HCT116 (cell line): ENCODE data around the gene ILF2.

Experiments
- CEBPB ChIP-seq: IDR thresholded peaks from 2 replicates; pipeline ENCODE4 v1.6.1; 2012; ENCODE audit warnings: low read depth
- EGR1 ChIP-seq: IDR thresholded peaks from 2 replicates; pipeline ENCODE4 v1.6.1; 2012; ENCODE audit warnings: low read depth
- ELF1 ChIP-seq: IDR thresholded peaks from 2 replicates; pipeline ENCODE4 v1.6.1; 2012; ENCODE audit warnings: low read depth, borderline replicate concordance
- EZH2phosphoT487 ChIP-seq: fragments of 200-600 bp; IDR thresholded peaks from 2 replicates; pipeline ENCODE4 v1.6.1; 2018; ENCODE audit warnings: antibody characterized with exemption, borderline replicate concordance
- JUND ChIP-seq: IDR thresholded peaks from 2 replicates; pipeline ENCODE4 v1.6.1; 2012
- POLR2A ChIP-seq: IDR thresholded peaks from 2 replicates; pipeline ENCODE4 v1.7.0; 2011; ENCODE audit warnings: borderline replicate concordance; ENCODE audit not compliant: insufficient read depth, insufficient read length; ENCODE audit errors: extremely low read depth
- POLR2AphosphoS5 ChIP-seq: IDR thresholded peaks from 2 replicates; pipeline ENCODE4 v1.6.1; 2011; ENCODE audit warnings: mild to moderate bottlenecking, low read depth, low read length, moderate library complexity
- TCF7L2 ChIP-seq: IDR thresholded peaks from 2 replicates; pipeline ENCODE4 v1.7.0; 2011; ENCODE audit warnings: borderline replicate concordance, inconsistent platforms; ENCODE audit not compliant: insufficient read depth, insufficient read length; ENCODE audit errors: extremely low read depth
- YY1 ChIP-seq: IDR thresholded peaks from 2 replicates; pipeline ENCODE4 v1.6.1; 2011; ENCODE audit warnings: low read length, low read depth, moderate library complexity, mild to moderate bottlenecking; ENCODE audit not compliant: insufficient replicate concordance; ENCODE audit errors: extremely low read depth
- TF ChIP-seq, protein P1 (sequence below), 3 experiments: fragments of 200-600 bp in 1 of 3; sonication (generic) in 1 of 3; IDR thresholded peaks in 2 of 3; conservative IDR thresholded peaks in 1 of 3; 2 replicates each; pipeline ENCODE4 v1.5.1; 2012 to 2017; ENCODE audit warnings: low read depth in 2 of 3, low read length in 2 of 3, antibody characterized with exemption in 1 of 3, borderline replicate concordance in 1 of 3, control low read depth in 1 of 3, mild to moderate bottlenecking in 1 of 3, mixed read lengths in 1 of 3, mixed run types in 1 of 3, moderate library complexity in 1 of 3; ENCODE audit not compliant: insufficient read depth in 1 of 3
- TF ChIP-seq, protein P2 (sequence below): IDR thresholded peaks from 2 replicates; pipeline ENCODE4 v1.6.1; 2012
- TF ChIP-seq, protein P3 (sequence below): IDR thresholded peaks from 2 replicates; pipeline ENCODE4 v1.6.1; 2012; ENCODE audit warnings: low read depth
- TF ChIP-seq, protein P4 (sequence below): IDR thresholded peaks from 2 replicates; pipeline ENCODE4 v1.6.1; 2012

DNA sequence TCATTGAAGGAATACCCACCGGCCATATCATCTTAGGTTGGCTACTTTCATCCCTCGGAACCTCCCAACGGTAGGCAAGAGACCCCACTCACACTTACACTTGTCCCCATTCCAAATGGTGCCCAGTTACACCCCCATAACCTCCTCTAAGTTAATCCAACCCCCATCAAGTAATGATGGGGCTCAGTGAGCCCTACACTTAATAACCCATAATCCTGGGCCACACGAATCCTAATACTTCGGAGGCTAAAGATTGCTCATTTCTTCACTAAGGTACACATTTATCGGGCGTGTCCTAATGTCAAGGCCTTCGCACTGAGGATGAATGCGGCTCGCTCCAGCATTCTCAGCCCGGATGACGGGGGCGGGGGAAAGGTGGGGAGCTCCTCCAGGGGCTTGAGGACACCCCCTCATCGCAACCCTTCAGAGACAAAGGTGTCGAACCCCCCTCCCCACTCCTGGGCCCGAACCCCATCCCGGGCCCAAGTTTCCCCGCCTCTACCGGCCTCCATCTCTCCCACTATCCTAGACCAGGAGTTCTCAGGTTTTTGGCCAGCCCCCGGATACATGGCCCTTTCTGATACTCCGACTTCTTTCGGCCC lies 435 bp downstream of the ILF2 start:
- TF ChIP-seq, protein P1, sequence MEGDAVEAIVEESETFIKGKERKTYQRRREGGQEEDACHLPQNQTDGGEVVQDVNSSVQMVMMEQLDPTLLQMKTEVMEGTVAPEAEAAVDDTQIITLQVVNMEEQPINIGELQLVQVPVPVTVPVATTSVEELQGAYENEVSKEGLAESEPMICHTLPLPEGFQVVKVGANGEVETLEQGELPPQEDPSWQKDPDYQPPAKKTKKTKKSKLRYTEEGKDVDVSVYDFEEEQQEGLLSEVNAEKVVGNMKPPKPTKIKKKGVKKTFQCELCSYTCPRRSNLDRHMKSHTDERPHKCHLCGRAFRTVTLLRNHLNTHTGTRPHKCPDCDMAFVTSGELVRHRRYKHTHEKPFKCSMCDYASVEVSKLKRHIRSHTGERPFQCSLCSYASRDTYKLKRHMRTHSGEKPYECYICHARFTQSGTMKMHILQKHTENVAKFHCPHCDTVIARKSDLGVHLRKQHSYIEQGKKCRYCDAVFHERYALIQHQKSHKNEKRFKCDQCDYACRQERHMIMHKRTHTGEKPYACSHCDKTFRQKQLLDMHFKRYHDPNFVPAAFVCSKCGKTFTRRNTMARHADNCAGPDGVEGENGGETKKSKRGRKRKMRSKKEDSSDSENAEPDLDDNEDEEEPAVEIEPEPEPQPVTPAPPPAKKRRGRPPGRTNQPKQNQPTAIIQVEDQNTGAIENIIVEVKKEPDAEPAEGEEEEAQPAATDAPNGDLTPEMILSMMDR (IDR thresholded peaks at IDR 0.05 in 2 of 3, conservative IDR thresholded peaks at IDR 0.05 in 1 of 3; ENCODE audit: borderline replicate concordance in 1 of 3, insufficient read depth in 1 of 3, low read depth in 2 of 3, low read length in 2 of 3), result no peak
- TF ChIP-seq POLR2A (no peak), CEBPB (no peak), ELF1 (no peak), JUND (no peak), YY1 (no peak), TCF7L2 (no peak), POLR2AphosphoS5 (no peak), EGR1 (no peak), EZH2phosphoT487 (no peak)
- TF ChIP-seq, protein P2, sequence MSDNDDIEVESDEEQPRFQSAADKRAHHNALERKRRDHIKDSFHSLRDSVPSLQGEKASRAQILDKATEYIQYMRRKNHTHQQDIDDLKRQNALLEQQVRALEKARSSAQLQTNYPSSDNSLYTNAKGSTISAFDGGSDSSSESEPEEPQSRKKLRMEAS, result no peak
- TF ChIP-seq, protein P3, sequence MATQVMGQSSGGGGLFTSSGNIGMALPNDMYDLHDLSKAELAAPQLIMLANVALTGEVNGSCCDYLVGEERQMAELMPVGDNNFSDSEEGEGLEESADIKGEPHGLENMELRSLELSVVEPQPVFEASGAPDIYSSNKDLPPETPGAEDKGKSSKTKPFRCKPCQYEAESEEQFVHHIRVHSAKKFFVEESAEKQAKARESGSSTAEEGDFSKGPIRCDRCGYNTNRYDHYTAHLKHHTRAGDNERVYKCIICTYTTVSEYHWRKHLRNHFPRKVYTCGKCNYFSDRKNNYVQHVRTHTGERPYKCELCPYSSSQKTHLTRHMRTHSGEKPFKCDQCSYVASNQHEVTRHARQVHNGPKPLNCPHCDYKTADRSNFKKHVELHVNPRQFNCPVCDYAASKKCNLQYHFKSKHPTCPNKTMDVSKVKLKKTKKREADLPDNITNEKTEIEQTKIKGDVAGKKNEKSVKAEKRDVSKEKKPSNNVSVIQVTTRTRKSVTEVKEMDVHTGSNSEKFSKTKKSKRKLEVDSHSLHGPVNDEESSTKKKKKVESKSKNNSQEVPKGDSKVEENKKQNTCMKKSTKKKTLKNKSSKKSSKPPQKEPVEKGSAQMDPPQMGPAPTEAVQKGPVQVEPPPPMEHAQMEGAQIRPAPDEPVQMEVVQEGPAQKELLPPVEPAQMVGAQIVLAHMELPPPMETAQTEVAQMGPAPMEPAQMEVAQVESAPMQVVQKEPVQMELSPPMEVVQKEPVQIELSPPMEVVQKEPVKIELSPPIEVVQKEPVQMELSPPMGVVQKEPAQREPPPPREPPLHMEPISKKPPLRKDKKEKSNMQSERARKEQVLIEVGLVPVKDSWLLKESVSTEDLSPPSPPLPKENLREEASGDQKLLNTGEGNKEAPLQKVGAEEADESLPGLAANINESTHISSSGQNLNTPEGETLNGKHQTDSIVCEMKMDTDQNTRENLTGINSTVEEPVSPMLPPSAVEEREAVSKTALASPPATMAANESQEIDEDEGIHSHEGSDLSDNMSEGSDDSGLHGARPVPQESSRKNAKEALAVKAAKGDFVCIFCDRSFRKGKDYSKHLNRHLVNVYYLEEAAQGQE, result no peak
- TF ChIP-seq, protein P4, sequence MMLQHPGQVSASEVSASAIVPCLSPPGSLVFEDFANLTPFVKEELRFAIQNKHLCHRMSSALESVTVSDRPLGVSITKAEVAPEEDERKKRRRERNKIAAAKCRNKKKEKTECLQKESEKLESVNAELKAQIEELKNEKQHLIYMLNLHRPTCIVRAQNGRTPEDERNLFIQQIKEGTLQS, result no peak
